Heart left ventricle (tissue), 16 donors: ENCODE measurements around the gene LRRC28. TPM values are rescaled to one million over a fixed set of nuclear protein-coding genes. Genes with fewer than 3 reads are reported as not detected.
A peak's percentile ranks its signal among the peaks of the same experiment; 100 is the strongest.

ENCODE experiments used
- ATAC-seq, 4 donors: fragments of 200-7000 bp; cut with Tn5 transposase; one replicate each; pipeline ENCODE4 v1.9.1; 2020 to 2022; ENCODE audit warnings: moderate library complexity in 4 of 4, mild to moderate bottlenecking in 3 of 4, moderate number of reproducible peaks in 1 of 4
- DNase-seq, 5 donors: peaks; one replicate each; pipeline ENCODE4 v3.0.0-alpha.2; 2020
- H3K27ac ChIP-seq, 12 donors: fragments of 200-600 bp; sonication (generic) in 4 of 12; one replicate each; pipeline versions ENCODE4 v1.5.0 to v1.8.0; 2016 to 2022; ENCODE audit warnings: mild to moderate bottlenecking in 2 of 12
- H3K27me3 ChIP-seq, 9 donors: fragments of 200-600 bp; sonication (generic) in 2 of 9; one replicate each; pipeline versions ENCODE4 v1.5.1 to v1.8.0; 2016 to 2022; ENCODE audit warnings: mild to moderate bottlenecking in 3 of 9
- H3K36me3 ChIP-seq, 9 donors: fragments of 200-600 bp; sonication (generic) in 2 of 9; one replicate each; pipeline versions ENCODE4 v1.5.0 to v1.8.0; 2018 to 2022; ENCODE audit warnings: mild to moderate bottlenecking in 2 of 9
- H3K4me1 ChIP-seq, 12 donors: fragments of 200-600 bp; sonication (generic) in 4 of 12; one replicate each; pipeline versions ENCODE4 v1.5.0 to v1.8.0; 2016 to 2022; ENCODE audit warnings: mild to moderate bottlenecking in 3 of 12
- H3K4me3 ChIP-seq, 12 donors: fragments of 200-600 bp; sonication (generic) in 4 of 12; one replicate each; pipeline versions ENCODE4 v1.5.0 to v1.8.0; 2017 to 2022; ENCODE audit warnings: mild to moderate bottlenecking in 9 of 12, moderate library complexity in 4 of 12
- H3K9me3 ChIP-seq, 12 donors: fragments of 200-600 bp; sonication (generic) in 4 of 12; one replicate each; pipeline versions ENCODE4 v1.5.0 to v1.8.0; 2016 to 2022; ENCODE audit warnings: mild to moderate bottlenecking in 1 of 12
- CTCF ChIP-seq, 12 donors: fragments of 200-600 bp; sonication (generic) in 4 of 12; IDR thresholded peaks; one replicate each; pipeline versions ENCODE4 v1.5.0 to v1.8.0; 2018 to 2022; ENCODE audit warnings: antibody characterized with exemption in 12 of 12, mild to moderate bottlenecking in 5 of 12
- POLR2A ChIP-seq, 2 donors: fragments of 450-650 bp; IDR thresholded peaks; one replicate each; pipeline ENCODE4 v1.6.1; 2017; ENCODE audit warnings: antibody characterized with exemption in 2 of 2, mild to moderate bottlenecking in 2 of 2, moderate library complexity in 2 of 2
- WGBS, 4 donors: extraction: QIAGEN DNeasy Blood & Tissue Kit in 2 of 4; methylation state at CpG; one replicate each; pipeline versions ENCODE4 v1.1.5 to v1.1.7; 2013 to 2018; 5-methylcytosine and 5-hydroxymethylcytosine counted together
- intact Hi-C, 10 donors: fragments of 100-400 bp; cut with DNase I; formaldehyde crosslinking; loops; one replicate each; pipeline versions ENCODE4 v1.11.1 to v1.14.2; 2022
- polyA plus RNA-seq, 2 donors: library from polyadenylated mRNA; stranded (reverse); fragments of 200-250 nt; gene quantifications; one replicate each; pipeline ENCODE4 v1.2.3, GENCODE V29; 2013
- total RNA-seq, 9 donors: library from RNA; depleted of rRNA in 2 of 9; stranded (reverse); fragments of >200 nt in 2 of 9; fragmentation: NEBNext Ultra II Directional in 3 of 9; extraction: Animal tissue kit (Norgen Biotek cat#: 25700) in 3 of 9; gene quantifications; one replicate each; pipeline versions ENCODE4 v1.1.0 to v1.2.4, GENCODE V29; 2016 to 2023
- donor health status: ischemic (EF 13 %, LVEDD 7.1; RV severe dilation, severe dysfunction).
- donor health status: healthy with polysubstance abuse.
- donor health status: DM: no; HTN: yes; CAD: no.
- donor health status: DM: no; HTN: no; CAD: no.
- donor health status: ischemic (EF 25% LVEDD 6.9; RV normal size, moderate dysfunction).
- donor health status: ischemic (EF 25% LVEDD 5.7; RV mildly dilated, moderate dysfunction).
- donor health status: healthy.
- donor health status: DM: yes; HTN: yes; CAD: no.
- donor health status: ischemic (EF 35%, LVEDD 5.7; RV mildly dilated, moderate dysfunction).
- donor health status: nonischemic (EF 11% LVEDD 7.7; RV severe dilation, severe dysfunction).
- donor health status: DM: yes; HTN: yes; CAD: no.
- donor health status: PGD.
- donor health status: ischemic (EF 29% LVEDD 5.4; RV normal size, mild dysfunction).
- donor health status: nonischemic (EF 23%, LVEDD 6.1; RV moderate dilation, normal function).

Gene LRRC28
- total and polyA plus RNA-seq, 11 donors, result 5.1 to 28.6 (median 20.1) TPM

- intact Hi-C loops, result no loop called here
- no peaks in the 10 kb centered on the region for H3K36me3 ChIP-seq
- ATAC-seq, result no peak
- H3K9me3 ChIP-seq, result no peaks in the 10 kb centered on the region
- no peak overlapping the region for H3K4me3 ChIP-seq
- peak overlapping the region in 10 of 12 donors; percentile 29 to 62 (median 49) for H3K27ac ChIP-seq
- H3K27me3 ChIP-seq, result no peaks in the 10 kb centered on the region
- WGBS, 4 donors, result 93 to 95% (median 94%) methylated on average over 1 of the region's 1 CpG
- TF ChIP-seq POLR2A (IDR thresholded peaks at IDR 0.05) (no peak), CTCF (IDR thresholded peaks at IDR 0.05) (no peak)
- no peak for DNase-seq
- peaks cover 0 to 24% (median 10%) of the 10 kb centered on the region in 12 donors for H3K4me1 ChIP-seq
These were observed 73.4 kb downstream of the LRRC28 start for GRCh38 chr15:99324700-99325099.

GRCh38 chr15:99326235-99326634 is 75.0 kb downstream of the LRRC28 start:
- no peaks in the 10 kb centered on the region for H3K36me3 ChIP-seq
- no peak for TF ChIP-seq POLR2A (IDR thresholded peaks at IDR 0.05)
- no peak for TF ChIP-seq CTCF (IDR thresholded peaks at IDR 0.05)
- peak overlapping the region in 2 of 12 donors; percentile 17 to 35 for H3K27ac ChIP-seq
- no peaks in the 10 kb centered on the region for H3K9me3 ChIP-seq
- no peaks in the 10 kb centered on the region for H3K27me3 ChIP-seq
- intact Hi-C loops, result no loop called here
- H3K4me1 ChIP-seq, result peaks cover 0 to 19% (median 10%) of the 10 kb centered on the region in 12 donors
- H3K4me3 ChIP-seq, result no peak overlapping the region
- 74 to 90% (median 76%) methylated on average over 1 of the region's 1 CpG for WGBS, 4 donors
- ATAC-seq, result peak in 3 of 4 donors; percentile 48 to 72 (median 62)
- no peak for DNase-seq

GRCh38 chr15:99328106-99329072 is 77.1 kb downstream of the LRRC28 start:
- ATAC-seq (no peak), DNase-seq (no peak)
- intact Hi-C loops, result no loop called here
- WGBS, 4 donors, result 91 to 94% (median 93%) methylated on average over 7 of the region's 7 CpGs
- no peak overlapping the region for H3K27ac ChIP-seq
- TF ChIP-seq POLR2A (IDR thresholded peaks at IDR 0.05) (no peak), CTCF (IDR thresholded peaks at IDR 0.05) (no peak)
- no peaks in the 10 kb centered on the region for H3K9me3 ChIP-seq
- H3K27me3 ChIP-seq, result no peaks in the 10 kb centered on the region
- no peaks in the 10 kb centered on the region for H3K36me3 ChIP-seq
- H3K4me1 ChIP-seq, result peaks cover 0 to 19% (median 10%) of the 10 kb centered on the region in 12 donors
- no peak overlapping the region for H3K4me3 ChIP-seq

GRCh38 chr15:99331381-99331780 is 80.1 kb downstream of the LRRC28 start:
- no peaks in the 10 kb centered on the region for H3K36me3 ChIP-seq
- H3K9me3 ChIP-seq, result no peaks in the 10 kb centered on the region
- TF ChIP-seq POLR2A (IDR thresholded peaks at IDR 0.05) (no peak), CTCF (IDR thresholded peaks at IDR 0.05) (no peak)
- intact Hi-C loops, result no loop called here
- WGBS, 4 donors, result 93 to 98% (median 97%) methylated on average over 2 of the region's 2 CpGs
- peaks cover 0 to 7% (median 0%) of the 10 kb centered on the region in 12 donors for H3K4me1 ChIP-seq
- no peak overlapping the region for H3K27ac ChIP-seq
- DNase-seq (no peak), ATAC-seq (no peak)
- no peaks in the 10 kb centered on the region for H3K27me3 ChIP-seq
- H3K4me3 ChIP-seq, result no peak overlapping the region
